H1 (cell line): ENCODE results near the gene EZH1. TPM values are rescaled to one million over a fixed set of nuclear protein-coding genes. Genes with fewer than 3 reads are reported as not detected.

Source experiments
- CTCF ChIA-PET: fragments of 300-600 bp; sonication (Branson Sonifier 250); formaldehyde crosslinking; loops from one replicate; lab custom pipeline; 2021; ENCODE audit not compliant: partially characterized antibody; lab: Charles Lee
- POLR2A ChIA-PET: fragments of 300-600 bp; sonication (Branson Sonifier 250); formaldehyde crosslinking; loops from one replicate; lab custom pipeline; 2021; ENCODE audit warnings: inconsistent platforms; ENCODE audit not compliant: partially characterized antibody; lab: Charles Lee
- DNase-seq, 2 experiments: peaks; one replicate each; pipeline versions ENCODE4 v3.0.0 to v3.0.0-alpha.2; 2010 to 2022; ENCODE audit warnings: low spot score in 2 of 2, low read depth in 1 of 2, mixed read lengths in 1 of 2
- FAIRE-seq: peaks from 2 replicates; lab custom pipeline; 2011; peaks lifted over from hg19 to GRCh38; lab: Jason Lieb, UNC
- H2AFZ ChIP-seq: 2 replicates; pipeline ENCODE4 v1.8.1; 2012; ENCODE audit warnings: low read length, inconsistent platforms
- H2AK5ac ChIP-seq: 2 replicates; pipeline ENCODE4 v1.6.1; 2013; ENCODE audit warnings: low read depth, low read length
- H2BK120ac ChIP-seq: replicated peaks from 2 replicates; pipeline ENCODE3; 2013; ENCODE audit warnings: low read depth, low read length, inconsistent platforms
- H2BK12ac ChIP-seq: 2 replicates; pipeline ENCODE4 v1.6.1; 2013; ENCODE audit warnings: low read depth, low read length
- H2BK15ac ChIP-seq: 2 replicates; pipeline ENCODE4 v1.6.1; 2013; ENCODE audit warnings: low read length
- H2BK20ac ChIP-seq: 2 replicates; pipeline ENCODE4 v1.6.1; 2013; ENCODE audit warnings: low read length
- H2BK5ac ChIP-seq: 2 replicates; pipeline ENCODE4 v1.6.1; 2013; ENCODE audit warnings: low read depth, low read length
- H3K14ac ChIP-seq: 2 replicates; pipeline ENCODE4 v1.6.1; 2013; ENCODE audit warnings: inconsistent platforms; ENCODE audit not compliant: insufficient read length
- H3K18ac ChIP-seq: 2 replicates; pipeline ENCODE4 v1.6.1; 2013; ENCODE audit warnings: low read length; ENCODE audit errors: extremely low read depth
- H3K23ac ChIP-seq: 2 replicates; pipeline ENCODE4 v1.6.1; 2013; ENCODE audit warnings: inconsistent platforms; ENCODE audit not compliant: insufficient read length
- H3K23me2 ChIP-seq: 2 replicates; pipeline ENCODE4 v1.6.1; 2013; ENCODE audit warnings: low read depth, low read length
- H3K27ac ChIP-seq: 2 replicates; pipeline ENCODE4 v1.6.1; 2011; ENCODE audit warnings: low read depth, low read length, inconsistent platforms
- H3K27me3 ChIP-seq, 4 experiments: replicated peaks in 1 of 4; 1 replicate in 1 of 4; 2 replicates in 3 of 4; pipeline versions ENCODE4 v1.6.1 to v1.8.1; 2011 to 2013; ENCODE audit warnings: low read length in 3 of 4, mild to moderate bottlenecking in 3 of 4, inconsistent platforms in 2 of 4, mixed read lengths in 2 of 4, moderate library complexity in 1 of 4; ENCODE audit not compliant: control insufficient read depth in 3 of 4, insufficient read depth in 3 of 4; ENCODE audit errors: extremely low read depth in 1 of 4
- H3K36me3 ChIP-seq, 4 experiments: 2 replicates each; pipeline versions ENCODE4 v1.6.1 to v1.8.1; 2011 to 2013; ENCODE audit warnings: mild to moderate bottlenecking in 4 of 4, low read length in 3 of 4, moderate library complexity in 2 of 4, control low read depth in 1 of 4, inconsistent platforms in 1 of 4; ENCODE audit not compliant: insufficient read depth in 4 of 4, control insufficient read depth in 2 of 4
- H3K4ac ChIP-seq: replicated peaks from 2 replicates; pipeline ENCODE3; 2013; ENCODE audit warnings: low read length, low read depth, mixed read lengths, inconsistent platforms; ENCODE audit not compliant: insufficient read length
- H3K4me1 ChIP-seq, 4 experiments: replicated peaks in 1 of 4; 1 replicate in 1 of 4; 2 replicates in 3 of 4; pipeline versions ENCODE4 v1.6.1 to v1.8.1; 2011 to 2013; ENCODE audit warnings: low read length in 3 of 4, inconsistent platforms in 2 of 4, mixed read lengths in 1 of 4; ENCODE audit not compliant: insufficient read depth in 4 of 4, control insufficient read depth in 3 of 4
- H3K4me2 ChIP-seq, 2 experiments: 2 replicates each; pipeline versions ENCODE4 v1.6.1 to v1.8.1; 2011 to 2013; ENCODE audit warnings: low read depth in 2 of 2, low read length in 2 of 2, control low read depth in 1 of 2, inconsistent platforms in 1 of 2, mild to moderate bottlenecking in 1 of 2; ENCODE audit not compliant: insufficient read depth in 1 of 2
- H3K4me3 ChIP-seq, 4 experiments: fragments of 200-600, 300-600 bp in 1 of 4; sonication (generic), shearing (Covaris generic), sonication (Bioruptor Twin) in 1 of 4; 2 replicates each; pipeline versions ENCODE4 v1.5.1 to v1.8.1; 2011 to 2016; ENCODE audit warnings: low read length in 4 of 4, low read depth in 3 of 4, control low read depth in 2 of 4, inconsistent platforms in 2 of 4, mild to moderate bottlenecking in 2 of 4, mixed read lengths in 1 of 4, moderate library complexity in 1 of 4; ENCODE audit not compliant: insufficient read depth in 2 of 4; ENCODE audit errors: extremely low read depth in 1 of 4
- H3K56ac ChIP-seq: replicated peaks from 2 replicates; pipeline ENCODE3; 2013; ENCODE audit warnings: low read depth, mild to moderate bottlenecking, mixed read lengths, low read length, inconsistent platforms; ENCODE audit not compliant: insufficient read length
- H3K79me1 ChIP-seq: 2 replicates; pipeline ENCODE4 v1.6.1; 2013; ENCODE audit warnings: low read depth, low read length, control low read depth
- H3K79me2 ChIP-seq, 2 experiments: 2 replicates each; pipeline versions ENCODE4 v1.6.1 to v1.8.1; 2012 to 2013; ENCODE audit warnings: low read length in 2 of 2, mild to moderate bottlenecking in 2 of 2, inconsistent platforms in 1 of 2; ENCODE audit not compliant: insufficient read depth in 2 of 2, control insufficient read depth in 1 of 2
- H3K9ac ChIP-seq, 4 experiments: replicated peaks in 1 of 4; 1 replicate in 1 of 4; 2 replicates in 3 of 4; pipeline versions ENCODE4 v1.6.1 to v1.8.1; 2011 to 2013; ENCODE audit warnings: low read depth in 3 of 4, low read length in 3 of 4, control low read depth in 2 of 4, mild to moderate bottlenecking in 2 of 4, moderate library complexity in 2 of 4, inconsistent platforms in 1 of 4; ENCODE audit errors: extremely low read depth in 1 of 4
- H3K9me3 ChIP-seq, 2 experiments: 2 replicates each; pipeline versions ENCODE4 v1.6.1 to v1.8.1; 2012 to 2013; ENCODE audit warnings: mild to moderate bottlenecking in 2 of 2, moderate library complexity in 2 of 2, control low read depth in 1 of 2, inconsistent platforms in 1 of 2, low read depth in 1 of 2, low read length in 1 of 2, mixed read lengths in 1 of 2; ENCODE audit not compliant: insufficient read depth in 2 of 2
- H4K20me1 ChIP-seq, 2 experiments: replicated peaks in 1 of 2; 2 replicates each; pipeline versions ENCODE3 to v1.8.1; 2011 to 2013; ENCODE audit warnings: inconsistent platforms in 2 of 2, low read length in 2 of 2, mild to moderate bottlenecking in 1 of 2; ENCODE audit not compliant: insufficient read depth in 2 of 2, control insufficient read depth in 1 of 2
- H4K5ac ChIP-seq: 2 replicates; pipeline ENCODE4 v1.6.1; 2013; ENCODE audit warnings: low read length, low read depth, mixed read lengths, inconsistent platforms; ENCODE audit not compliant: insufficient read length
- H4K8ac ChIP-seq: 2 replicates; pipeline ENCODE4 v1.8.0; 2013; ENCODE audit warnings: mild to moderate bottlenecking, moderate library complexity, low read length, inconsistent platforms; ENCODE audit not compliant: insufficient read depth; ENCODE audit errors: extremely low read depth
- H4K91ac ChIP-seq: replicated peaks from 2 replicates; pipeline ENCODE3; 2013; ENCODE audit warnings: low read length, mixed read lengths, inconsistent platforms; ENCODE audit not compliant: insufficient read length
- POU5F1 ChIP-seq: IDR thresholded peaks from 2 replicates; pipeline ENCODE4 v1.6.1; 2011; ENCODE audit warnings: low read depth, mild to moderate bottlenecking, low read length, moderate library complexity
- RAD21 ChIP-seq, 2 experiments: IDR thresholded peaks in 1 of 2; conservative IDR thresholded peaks in 1 of 2; 2 replicates each; pipeline ENCODE4 v1.6.1; 2011; ENCODE audit warnings: low read depth in 2 of 2, low read length in 2 of 2, improper control_type of control experiment in 1 of 2, inconsistent platforms in 1 of 2, mild to moderate bottlenecking in 1 of 2, moderate library complexity in 1 of 2
- RFX5 ChIP-seq: IDR thresholded peaks from 2 replicates; pipeline ENCODE4 v1.6.1; 2011; ENCODE audit warnings: low read depth, low read length, improper control_type of control experiment, borderline replicate concordance
- SAP30 ChIP-seq: fragments of 300-600 bp; sonication (generic); IDR thresholded peaks from 2 replicates; pipeline ENCODE4 v1.7.1; 2012; ENCODE audit warnings: low read length, moderate library complexity, mild to moderate bottlenecking, inconsistent platforms; ENCODE audit not compliant: insufficient read depth, insufficient replicate concordance
- SIN3A ChIP-seq, 2 experiments: IDR thresholded peaks in 1 of 2; conservative IDR thresholded peaks in 1 of 2; 2 replicates each; pipeline ENCODE4 v1.6.1; 2011 to 2012; ENCODE audit warnings: low read length in 2 of 2, improper control_type of control experiment in 1 of 2, low read depth in 1 of 2, mild to moderate bottlenecking in 1 of 2
- SRF ChIP-seq: IDR thresholded peaks from 2 replicates; pipeline ENCODE4 v1.6.1; 2011; ENCODE audit warnings: mild to moderate bottlenecking, low read depth, low read length, moderate library complexity
- WGBS, 2 experiments: shearing (Covaris generic) in 1 of 2; methylation state at CpG; one replicate each; pipeline versions ENCODE4 v1.1.6 to v1.1.7; 2013 to 2015; ENCODE audit warnings: low lambda C conversion rate in 2 of 2, mixed read lengths in 2 of 2, inconsistent platforms in 1 of 2, low coverage in 1 of 2, missing lambda C conversion rate in 1 of 2; ENCODE audit not compliant: insufficient replicate concordance in 2 of 2, insufficient coverage in 1 of 2, insufficient read length in 1 of 2; ENCODE audit errors: extremely low coverage in 1 of 2, missing lambda C conversion rate in 1 of 2; 5-methylcytosine and 5-hydroxymethylcytosine counted together
- polyA plus RNA-seq, 7 experiments: library from polyadenylated mRNA; depleted of rRNA in 3 of 7; stranded (reverse) in 5 of 7; unstranded in 2 of 7; fragments of >200 nt in 5 of 7; fragments of 200-250 nt in 2 of 7; gene quantifications; 1 replicate in 5 of 7; 2 replicates in 1 of 7; 4 replicates in 1 of 7; pipeline versions ENCODE4 v1.2.1 to v1.2.3, GENCODE V29; 2011 to 2013; ENCODE audit warnings: missing spikeins in 2 of 7, mixed read lengths in 2 of 7
- total RNA-seq: library from RNA; stranded (reverse); fragmentation: NEBNext Ultra II Directional; extraction: Animal tissue kit (Norgen Biotek cat#: 25700); gene quantifications from 2 replicates; pipeline ENCODE4 v1.2.1, GENCODE V29; 2021
- TF ChIP-seq, protein P1 (sequence below): IDR thresholded peaks from 2 replicates; pipeline ENCODE4 v1.6.1; 2012; ENCODE audit warnings: inconsistent platforms
- TF ChIP-seq, protein P2 (sequence below), 3 experiments: IDR thresholded peaks; 1 replicate in 2 of 3; 2 replicates in 1 of 3; pipeline versions ENCODE4 v1.5.1 to v1.6.1; 2011; ENCODE audit warnings: low read length in 3 of 3, mild to moderate bottlenecking in 3 of 3, inconsistent platforms in 2 of 3, low read depth in 1 of 3, moderate library complexity in 1 of 3; ENCODE audit not compliant: insufficient read depth in 1 of 3; ENCODE audit errors: control extremely low read depth in 1 of 3

EZH1 gene
- total and polyA plus RNA-seq, 2 of the 8 experiments (the other 6 are each of a cell fraction or from before 2014, with no cell fraction given) = 17.4 to 20.8 TPM

DNA sequence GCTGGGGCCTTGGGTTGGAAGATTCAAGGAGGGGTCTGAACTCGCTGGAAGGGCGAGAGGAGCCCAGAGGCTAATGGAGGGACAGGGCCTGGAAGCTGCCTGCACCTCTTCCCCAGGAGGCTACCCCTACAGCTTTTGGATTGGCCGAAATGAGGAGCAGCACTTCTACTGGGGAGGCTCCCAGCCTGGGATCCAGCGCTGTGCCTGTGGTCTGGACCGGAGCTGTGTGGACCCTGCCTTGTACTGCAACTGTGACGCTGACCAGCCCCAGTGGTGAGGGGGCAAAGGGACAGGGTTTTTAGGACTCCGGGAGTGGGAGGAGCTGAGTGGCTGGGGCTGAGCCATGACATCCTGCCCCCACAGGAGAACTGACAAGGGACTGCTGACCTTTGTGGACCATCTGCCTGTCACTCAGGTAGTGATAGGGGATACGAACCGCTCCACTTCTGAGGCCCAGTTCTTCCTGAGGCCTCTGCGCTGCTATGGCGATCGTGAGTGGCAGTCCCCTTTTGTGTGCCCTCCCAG lies 53.8 kb downstream of the EZH1 start:
- H3K4me2 ChIP-seq = no peak overlapping the region
- no peak overlapping the region for H3K23ac ChIP-seq
- DNase-seq (no peak), FAIRE-seq (no peak)
- no peaks in the 10 kb centered on the region for H3K79me2 ChIP-seq
- no peak overlapping the region for H2AFZ ChIP-seq
- H4K5ac ChIP-seq = no peak overlapping the region
- no peak overlapping the region for H3K4me3 ChIP-seq
- CTCF ChIA-PET = interaction anchor here (0.5 to 1.7 kb wide), 6 partner anchors 11 to 513 kb away, joined by 3 to 6 read pairs (median 3); no protein-coding TSS in a partner anchor
- no peak overlapping the region for H3K18ac ChIP-seq
- H3K14ac ChIP-seq = no peak overlapping the region
- peaks cover 0 to 4% of the 10 kb centered on the region in 2 experiments for H4K20me1 ChIP-seq
- no peak overlapping the region for H3K4ac ChIP-seq
- no peak overlapping the region for H2AK5ac ChIP-seq
- no peak overlapping the region for H2BK15ac ChIP-seq
- no peak overlapping the region for H2BK120ac ChIP-seq
- H3K9me3 ChIP-seq = no peaks in the 10 kb centered on the region
- H2BK12ac ChIP-seq = no peak overlapping the region
- no peak overlapping the region for H4K91ac ChIP-seq
- no peak overlapping the region for H3K27ac ChIP-seq
- peaks cover 0 to 6% (median 0%) of the 10 kb centered on the region in 4 experiments; a peak in 3 of 8 replicates for H3K36me3 ChIP-seq
- H3K9ac ChIP-seq = no peak overlapping the region
- H3K79me1 ChIP-seq = no peaks in the 10 kb centered on the region
- no peak overlapping the region for H2BK5ac ChIP-seq
- H3K27me3 ChIP-seq = no peaks in the 10 kb centered on the region
- H3K56ac ChIP-seq = no peak overlapping the region
- H3K23me2 ChIP-seq = 0 out of 2 replicates have a peak, but pooled peaks cover 2% of the 10 kb centered on the region
- no peak overlapping the region for H4K8ac ChIP-seq
- POLR2A ChIA-PET = interaction anchor here (1.4 to 3.0 kb wide), 2 partner anchors 10 to 11 kb away, joined by 3 to 9 read pairs; no protein-coding TSS in a partner anchor
- 0 out of 7 replicates have a peak, but pooled peaks cover 0 to 3% (median 0%) of the 10 kb centered on the region in 4 experiments for H3K4me1 ChIP-seq
- H2BK20ac ChIP-seq = no peak overlapping the region
- 95% methylated on average over 12 of the region's 12 CpGs; no CpG with 5 or more reads in 1 of the 2 experiments for WGBS, 2 experiments
- TF ChIP-seq, protein P1, sequence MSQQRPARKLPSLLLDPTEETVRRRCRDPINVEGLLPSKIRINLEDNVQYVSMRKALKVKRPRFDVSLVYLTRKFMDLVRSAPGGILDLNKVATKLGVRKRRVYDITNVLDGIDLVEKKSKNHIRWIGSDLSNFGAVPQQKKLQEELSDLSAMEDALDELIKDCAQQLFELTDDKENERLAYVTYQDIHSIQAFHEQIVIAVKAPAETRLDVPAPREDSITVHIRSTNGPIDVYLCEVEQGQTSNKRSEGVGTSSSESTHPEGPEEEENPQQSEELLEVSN = no peak
- TF ChIP-seq POU5F1 = no peak
- no peak for TF ChIP-seq SIN3A (conservative IDR thresholded peaks at IDR 0.05 in 1 of 2, IDR thresholded peaks at IDR 0.05 in 1 of 2; ENCODE audit: low read depth in 1 of 2, low read length in 2 of 2)
- TF ChIP-seq SAP30 = no peak
- TF ChIP-seq, protein P2, sequence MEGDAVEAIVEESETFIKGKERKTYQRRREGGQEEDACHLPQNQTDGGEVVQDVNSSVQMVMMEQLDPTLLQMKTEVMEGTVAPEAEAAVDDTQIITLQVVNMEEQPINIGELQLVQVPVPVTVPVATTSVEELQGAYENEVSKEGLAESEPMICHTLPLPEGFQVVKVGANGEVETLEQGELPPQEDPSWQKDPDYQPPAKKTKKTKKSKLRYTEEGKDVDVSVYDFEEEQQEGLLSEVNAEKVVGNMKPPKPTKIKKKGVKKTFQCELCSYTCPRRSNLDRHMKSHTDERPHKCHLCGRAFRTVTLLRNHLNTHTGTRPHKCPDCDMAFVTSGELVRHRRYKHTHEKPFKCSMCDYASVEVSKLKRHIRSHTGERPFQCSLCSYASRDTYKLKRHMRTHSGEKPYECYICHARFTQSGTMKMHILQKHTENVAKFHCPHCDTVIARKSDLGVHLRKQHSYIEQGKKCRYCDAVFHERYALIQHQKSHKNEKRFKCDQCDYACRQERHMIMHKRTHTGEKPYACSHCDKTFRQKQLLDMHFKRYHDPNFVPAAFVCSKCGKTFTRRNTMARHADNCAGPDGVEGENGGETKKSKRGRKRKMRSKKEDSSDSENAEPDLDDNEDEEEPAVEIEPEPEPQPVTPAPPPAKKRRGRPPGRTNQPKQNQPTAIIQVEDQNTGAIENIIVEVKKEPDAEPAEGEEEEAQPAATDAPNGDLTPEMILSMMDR (IDR thresholded peaks at IDR 0.05; ENCODE audit: control extremely low read depth in 1 of 3, insufficient read depth in 1 of 3, low read depth in 1 of 3, low read length in 3 of 3) = no peak
- TF ChIP-seq RAD21 (IDR thresholded peaks at IDR 0.05 in 1 of 2, conservative IDR thresholded peaks at IDR 0.05 in 1 of 2; ENCODE audit: low read depth in 2 of 2, low read length in 2 of 2) = no peak
- TF ChIP-seq RFX5 = no peak
- TF ChIP-seq SRF = no peak
